H1 (cell line): ENCODE data around the gene PROK2.

Experiments
- EZH2 ChIP-seq: fragments of 200-600 bp; sonication (generic); IDR thresholded peaks from 2 replicates; pipeline ENCODE4 v1.7.1; 2012; ENCODE audit warnings: low read depth, mild to moderate bottlenecking, moderate library complexity, low read length, inconsistent platforms; ENCODE audit not compliant: severe bottlenecking
- GABPA ChIP-seq: IDR thresholded peaks from 2 replicates; pipeline ENCODE4 v1.6.1; 2011; ENCODE audit warnings: mild to moderate bottlenecking, low read length, moderate library complexity, borderline replicate concordance; ENCODE audit not compliant: insufficient read depth
- KDM4A ChIP-seq: IDR thresholded peaks from one replicate; pipeline ENCODE4 v1.7.1; 2012; ENCODE audit warnings: low read depth, mild to moderate bottlenecking, moderate library complexity, low read length, inconsistent platforms; ENCODE audit not compliant: severe bottlenecking
- POLR2A ChIP-seq, 2 experiments: IDR thresholded peaks; 1 replicate in 1 of 2; 2 replicates in 1 of 2; pipeline ENCODE4 v1.6.1; 2011; ENCODE audit warnings: low read depth in 2 of 2, low read length in 2 of 2, mild to moderate bottlenecking in 2 of 2; ENCODE audit errors: control extremely low read depth in 1 of 2
- SIX5 ChIP-seq: IDR thresholded peaks from 2 replicates; pipeline ENCODE4 v1.6.1; 2011; ENCODE audit warnings: mild to moderate bottlenecking, low read depth, low read length
- TF ChIP-seq, protein P1 (sequence below), 3 experiments: IDR thresholded peaks; 1 replicate in 2 of 3; 2 replicates in 1 of 3; pipeline versions ENCODE4 v1.5.1 to v1.6.1; 2011; ENCODE audit warnings: low read length in 3 of 3, mild to moderate bottlenecking in 3 of 3, inconsistent platforms in 2 of 3, low read depth in 1 of 3, moderate library complexity in 1 of 3; ENCODE audit not compliant: insufficient read depth in 1 of 3; ENCODE audit errors: control extremely low read depth in 1 of 3

DNA sequence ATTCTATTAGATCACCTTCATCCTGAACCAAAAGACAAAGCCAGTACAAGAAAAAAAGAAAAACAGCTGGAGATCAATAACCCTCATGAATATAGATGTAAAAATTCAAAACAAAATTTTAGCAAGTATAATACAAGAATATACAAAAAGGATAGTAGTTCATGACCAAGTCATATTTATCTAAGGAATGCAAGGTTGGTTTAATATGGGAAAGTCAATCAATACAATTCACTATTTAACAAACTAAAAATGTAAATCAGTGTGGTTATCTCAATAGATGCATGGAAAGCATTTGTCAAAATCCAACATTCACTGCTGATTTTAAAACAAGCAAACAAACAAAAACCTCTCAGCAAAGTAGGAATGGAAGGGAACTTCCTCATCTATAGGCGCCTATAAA lies 42.3 kb downstream of the PROK2 start:
- TF ChIP-seq, protein P1, sequence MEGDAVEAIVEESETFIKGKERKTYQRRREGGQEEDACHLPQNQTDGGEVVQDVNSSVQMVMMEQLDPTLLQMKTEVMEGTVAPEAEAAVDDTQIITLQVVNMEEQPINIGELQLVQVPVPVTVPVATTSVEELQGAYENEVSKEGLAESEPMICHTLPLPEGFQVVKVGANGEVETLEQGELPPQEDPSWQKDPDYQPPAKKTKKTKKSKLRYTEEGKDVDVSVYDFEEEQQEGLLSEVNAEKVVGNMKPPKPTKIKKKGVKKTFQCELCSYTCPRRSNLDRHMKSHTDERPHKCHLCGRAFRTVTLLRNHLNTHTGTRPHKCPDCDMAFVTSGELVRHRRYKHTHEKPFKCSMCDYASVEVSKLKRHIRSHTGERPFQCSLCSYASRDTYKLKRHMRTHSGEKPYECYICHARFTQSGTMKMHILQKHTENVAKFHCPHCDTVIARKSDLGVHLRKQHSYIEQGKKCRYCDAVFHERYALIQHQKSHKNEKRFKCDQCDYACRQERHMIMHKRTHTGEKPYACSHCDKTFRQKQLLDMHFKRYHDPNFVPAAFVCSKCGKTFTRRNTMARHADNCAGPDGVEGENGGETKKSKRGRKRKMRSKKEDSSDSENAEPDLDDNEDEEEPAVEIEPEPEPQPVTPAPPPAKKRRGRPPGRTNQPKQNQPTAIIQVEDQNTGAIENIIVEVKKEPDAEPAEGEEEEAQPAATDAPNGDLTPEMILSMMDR (IDR thresholded peaks at IDR 0.05; ENCODE audit: control extremely low read depth in 1 of 3, insufficient read depth in 1 of 3, low read depth in 1 of 3, low read length in 3 of 3) = no peak
- TF ChIP-seq SIX5 (no peak), GABPA (no peak), POLR2A (IDR thresholded peaks at IDR 0.05; ENCODE audit: control extremely low read depth in 1 of 2, low read depth in 2 of 2, low read length in 2 of 2) (no peak), KDM4A (no peak), EZH2 (no peak)
